ENCODE data around the gene FANCI.
"Not testable (repeated sequence)": the region's sequence is repeated elsewhere in the genome, so short reads cannot be mapped to it uniquely, and the experiment has no call there.

The FANCI gene

GRCh38 chr15:89231832-89232231 is 11.9 kb upstream of the FANCI start:
- Histone ChIP-seq H3K36me3 (ENCODE audit: insufficient read depth, low read length) (no peaks in the 10 kb centered on the region), H3K27me3 (ENCODE audit: insufficient read depth, low read length) (no peaks in the 10 kb centered on the region), H3K4me3 (ENCODE audit: low read length) (no peak overlapping the region), H3K9me3 (ENCODE audit: low read length) (no peaks in the 10 kb centered on the region), H2AFZ (ENCODE audit: low read depth, low read length) (no peak overlapping the region), H3K4me1 (ENCODE audit: insufficient read depth, low read length) (no peaks in the 10 kb centered on the region)

GRCh38 chr15:89239883-89240810 is 3.6 kb upstream of the FANCI start:
- not testable (repeated sequence) for H3K9me3 ChIP-seq (ENCODE audit: low read length); H2AFZ ChIP-seq (ENCODE audit: low read depth, low read length); H3K4me1 ChIP-seq (ENCODE audit: insufficient read depth, low read length); H3K36me3 ChIP-seq (ENCODE audit: insufficient read depth, low read length); H3K4me3 ChIP-seq (ENCODE audit: low read length); H3K27me3 ChIP-seq (ENCODE audit: insufficient read depth, low read length)

GRCh38 chr15:89243046-89243690 is 611 bp upstream of the FANCI start:
- Histone ChIP-seq H3K4me3 (ENCODE audit: low read length) (peak overlapping the region; percentile 83), H3K9me3 (ENCODE audit: low read length) (no peaks in the 10 kb centered on the region), H3K4me1 (ENCODE audit: insufficient read depth, low read length) (peaks cover 14% of the 10 kb centered on the region), H2AFZ (ENCODE audit: low read depth, low read length) (peak overlapping the region; percentile 76), H3K27me3 (ENCODE audit: insufficient read depth, low read length) (no peaks in the 10 kb centered on the region), H3K36me3 (ENCODE audit: insufficient read depth, low read length) (peaks cover 16% of the 10 kb centered on the region)

GRCh38 chr15:89244574-89244903 is 760 bp downstream of the FANCI start:
- Histone ChIP-seq H2AFZ (ENCODE audit: low read depth, low read length) (peak overlapping the region; percentile 76), H3K27me3 (ENCODE audit: insufficient read depth, low read length) (no peaks in the 10 kb centered on the region), H3K4me1 (ENCODE audit: insufficient read depth, low read length) (peaks cover 14% of the 10 kb centered on the region), H3K36me3 (ENCODE audit: insufficient read depth, low read length) (peaks cover 30% of the 10 kb centered on the region), H3K4me3 (ENCODE audit: low read length) (peak overlapping the region; percentile 83), H3K9me3 (ENCODE audit: low read length) (peaks cover 4% of the 10 kb centered on the region)

- peaks cover 4% of the 10 kb centered on the region for H3K9me3 ChIP-seq (ENCODE audit: low read length)
- no peaks in the 10 kb centered on the region for H3K27me3 ChIP-seq (ENCODE audit: insufficient read depth, low read length)
- peaks cover 45% of the 10 kb centered on the region for H3K36me3 ChIP-seq (ENCODE audit: insufficient read depth, low read length)
- no peak overlapping the region for H3K4me3 ChIP-seq (ENCODE audit: low read length)
- H3K4me1 ChIP-seq (ENCODE audit: insufficient read depth, low read length) = peaks cover 14% of the 10 kb centered on the region
- no peak overlapping the region for H2AFZ ChIP-seq (ENCODE audit: low read depth, low read length)
These were observed 3.7 kb downstream of the FANCI start for GRCh38 chr15:89247446-89247845.

- Histone ChIP-seq H2AFZ (ENCODE audit: low read depth, low read length) (no peak overlapping the region), H3K27me3 (ENCODE audit: insufficient read depth, low read length) (no peaks in the 10 kb centered on the region), H3K36me3 (ENCODE audit: insufficient read depth, low read length) (peaks cover 48% of the 10 kb centered on the region), H3K9me3 (ENCODE audit: low read length) (peaks cover 4% of the 10 kb centered on the region), H3K4me1 (ENCODE audit: insufficient read depth, low read length) (peaks cover 14% of the 10 kb centered on the region), H3K4me3 (ENCODE audit: low read length) (no peak overlapping the region)
These were observed 4.8 kb downstream of the FANCI start for GRCh38 chr15:89248584-89248983.

- H3K36me3 ChIP-seq (ENCODE audit: insufficient read depth, low read length) = peaks cover 54% of the 10 kb centered on the region
- H3K4me3 ChIP-seq (ENCODE audit: low read length); H3K27me3 ChIP-seq (ENCODE audit: insufficient read depth, low read length); H2AFZ ChIP-seq (ENCODE audit: low read depth, low read length); H3K4me1 ChIP-seq (ENCODE audit: insufficient read depth, low read length); H3K9me3 ChIP-seq (ENCODE audit: low read length): not testable (repeated sequence)
These were observed 6.4 kb downstream of the FANCI start for GRCh38 chr15:89250142-89250541.

- H3K27me3 ChIP-seq (ENCODE audit: insufficient read depth, low read length); H3K4me1 ChIP-seq (ENCODE audit: insufficient read depth, low read length); H3K9me3 ChIP-seq (ENCODE audit: low read length); H2AFZ ChIP-seq (ENCODE audit: low read depth, low read length); H3K4me3 ChIP-seq (ENCODE audit: low read length): not testable (repeated sequence)
- peaks cover 60% of the 10 kb centered on the region for H3K36me3 ChIP-seq (ENCODE audit: insufficient read depth, low read length)
These were observed 33.5 kb downstream of the FANCI start for GRCh38 chr15:89277281-89277680.

GRCh38 chr15:89278307-89278706 is 34.5 kb downstream of the FANCI start:
- no peaks in the 10 kb centered on the region for H3K4me1 ChIP-seq (ENCODE audit: insufficient read depth, low read length)
- H3K4me3 ChIP-seq (ENCODE audit: low read length) = no peak overlapping the region
- H3K36me3 ChIP-seq (ENCODE audit: insufficient read depth, low read length) = peaks cover 68% of the 10 kb centered on the region
- H2AFZ ChIP-seq (ENCODE audit: low read depth, low read length) = no peak overlapping the region
- H3K9me3 ChIP-seq (ENCODE audit: low read length) = no peaks in the 10 kb centered on the region
- no peaks in the 10 kb centered on the region for H3K27me3 ChIP-seq (ENCODE audit: insufficient read depth, low read length)

GRCh38 chr15:89282631-89283030 is 38.9 kb downstream of the FANCI start:
- H3K4me3 ChIP-seq (ENCODE audit: low read length) = no peak overlapping the region

GRCh38 chr15:89283201-89283600 is 39.4 kb downstream of the FANCI start:
- Histone ChIP-seq H3K36me3 (ENCODE audit: insufficient read depth, low read length) (peaks cover 77% of the 10 kb centered on the region), H3K4me3 (ENCODE audit: low read length) (no peak overlapping the region), H3K27me3 (ENCODE audit: insufficient read depth, low read length) (no peaks in the 10 kb centered on the region), H3K9me3 (ENCODE audit: low read length) (peaks cover 9% of the 10 kb centered on the region), H3K4me1 (ENCODE audit: insufficient read depth, low read length) (no peaks in the 10 kb centered on the region), H2AFZ (ENCODE audit: low read depth, low read length) (no peak overlapping the region)

More at GRCh38 chr15:89282631-89283030, 38.9 kb downstream of the FANCI start:
- Histone ChIP-seq H3K27me3 (ENCODE audit: insufficient read depth, low read length) (no peaks in the 10 kb centered on the region), H3K9me3 (ENCODE audit: low read length) (peaks cover 9% of the 10 kb centered on the region), H2AFZ (ENCODE audit: low read depth, low read length) (no peak overlapping the region), H3K36me3 (ENCODE audit: insufficient read depth, low read length) (peaks cover 71% of the 10 kb centered on the region), H3K4me1 (ENCODE audit: insufficient read depth, low read length) (no peaks in the 10 kb centered on the region)

GRCh38 chr15:89291934-89292438 is 48.2 kb downstream of the FANCI start:
- H2AFZ ChIP-seq (ENCODE audit: low read depth, low read length) = no peak overlapping the region
- no peaks in the 10 kb centered on the region for H3K9me3 ChIP-seq (ENCODE audit: low read length)
- H3K4me3 ChIP-seq (ENCODE audit: low read length) = no peak overlapping the region
- no peaks in the 10 kb centered on the region for H3K4me1 ChIP-seq (ENCODE audit: insufficient read depth, low read length)
- H3K36me3 ChIP-seq (ENCODE audit: insufficient read depth, low read length) = peaks cover 72% of the 10 kb centered on the region
- no peaks in the 10 kb centered on the region for H3K27me3 ChIP-seq (ENCODE audit: insufficient read depth, low read length)

GRCh38 chr15:89293012-89293411 is 49.2 kb downstream of the FANCI start:
- Histone ChIP-seq H3K27me3 (ENCODE audit: insufficient read depth, low read length) (no peaks in the 10 kb centered on the region), H3K36me3 (ENCODE audit: insufficient read depth, low read length) (peaks cover 64% of the 10 kb centered on the region), H3K4me1 (ENCODE audit: insufficient read depth, low read length) (no peaks in the 10 kb centered on the region), H2AFZ (ENCODE audit: low read depth, low read length) (no peak overlapping the region), H3K4me3 (ENCODE audit: low read length) (no peak overlapping the region), H3K9me3 (ENCODE audit: low read length) (no peaks in the 10 kb centered on the region)
